ENCODE results near the gene COLEC12.

Gene COLEC12

DNA sequence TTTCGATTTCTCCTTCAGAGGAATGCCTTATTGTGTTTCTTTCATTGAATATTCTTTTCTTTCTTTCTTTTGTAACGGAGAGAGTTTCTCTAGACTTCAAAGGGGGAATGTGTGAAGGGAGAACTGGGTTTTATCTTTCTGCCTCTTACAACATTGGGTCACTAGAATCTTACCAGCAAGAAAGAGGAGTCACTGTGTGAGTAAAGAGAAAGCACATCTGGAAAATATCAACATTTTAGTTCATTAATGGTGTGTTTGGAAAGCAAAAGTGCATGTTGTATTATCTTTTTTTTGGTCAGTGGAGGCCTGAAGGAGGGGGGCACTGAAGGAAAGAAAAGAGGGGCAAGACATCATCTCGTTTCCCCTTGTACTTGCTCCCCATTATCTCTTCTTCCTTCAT is 146.0 kb downstream of the COLEC12 start:
- DNase-seq = no peak

DNA sequence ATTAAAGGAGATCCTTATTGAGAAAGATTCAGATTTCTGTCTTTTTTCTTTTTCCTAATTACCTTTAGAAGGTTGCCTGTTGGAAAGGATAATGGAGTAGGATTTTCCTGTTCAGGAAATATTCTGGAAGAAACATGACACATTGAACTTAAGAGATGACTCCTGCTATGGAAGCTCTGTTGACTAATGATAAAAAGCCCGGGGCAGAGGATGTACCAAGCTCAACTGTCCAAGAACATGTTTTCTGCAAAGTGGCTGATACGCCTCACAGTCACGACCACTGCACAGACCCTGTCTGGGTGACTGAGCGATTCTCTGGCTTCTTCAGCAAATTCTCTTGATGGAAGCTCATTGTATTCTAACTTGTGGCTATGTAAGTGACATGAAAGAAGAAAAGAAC is 146.5 kb downstream of the COLEC12 start:
- DNase-seq = no peak

DNA sequence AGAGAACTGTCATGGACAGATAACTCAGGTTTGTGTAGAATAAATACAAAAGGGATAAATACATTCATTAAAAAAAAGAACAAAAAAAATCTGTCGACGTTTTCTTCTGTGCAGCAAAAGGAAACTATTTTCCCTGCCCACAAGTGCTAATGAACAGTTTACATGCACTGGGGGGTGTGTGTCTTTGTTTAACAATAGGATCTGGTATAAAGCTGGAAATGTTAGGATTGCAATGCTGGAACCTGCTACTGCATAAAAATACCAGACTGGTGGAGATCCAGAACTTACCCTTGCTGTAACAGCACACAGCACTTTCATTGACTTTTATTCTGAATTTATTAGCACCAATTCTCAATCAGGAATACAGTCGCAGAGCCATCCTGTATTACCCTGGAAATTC is 148.1 kb downstream of the COLEC12 start:
- no peak for DNase-seq

DNA sequence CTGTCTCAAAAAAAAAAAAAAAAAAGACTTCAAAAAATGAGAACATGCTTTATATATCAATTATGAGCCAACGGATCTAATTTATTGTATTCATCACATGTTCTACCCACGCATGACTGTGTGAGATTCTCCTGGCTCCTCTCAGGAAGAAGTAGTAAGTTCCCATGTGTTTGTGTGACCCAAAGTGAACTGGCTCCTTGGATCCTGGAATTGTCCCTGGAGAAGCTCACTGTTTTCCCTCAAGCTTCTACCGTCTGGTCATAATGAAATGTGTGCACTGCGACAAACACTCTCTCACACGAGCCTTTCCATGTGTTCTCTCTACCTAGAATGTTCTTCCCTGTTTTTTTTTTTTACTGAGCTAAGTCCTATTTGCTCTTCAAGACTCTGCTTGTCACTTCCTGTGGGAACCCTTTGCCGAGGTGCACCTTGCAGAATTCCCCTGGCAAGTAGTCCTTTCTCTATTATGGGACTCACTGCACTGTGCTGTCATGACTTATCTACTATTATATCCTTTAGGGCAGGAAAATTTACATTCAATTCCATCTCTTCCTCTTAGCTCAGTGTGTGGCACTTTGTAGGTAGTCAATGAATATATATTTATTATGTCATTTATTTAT is 149.4 kb downstream of the COLEC12 start:
- DNase-seq = no peak

DNA sequence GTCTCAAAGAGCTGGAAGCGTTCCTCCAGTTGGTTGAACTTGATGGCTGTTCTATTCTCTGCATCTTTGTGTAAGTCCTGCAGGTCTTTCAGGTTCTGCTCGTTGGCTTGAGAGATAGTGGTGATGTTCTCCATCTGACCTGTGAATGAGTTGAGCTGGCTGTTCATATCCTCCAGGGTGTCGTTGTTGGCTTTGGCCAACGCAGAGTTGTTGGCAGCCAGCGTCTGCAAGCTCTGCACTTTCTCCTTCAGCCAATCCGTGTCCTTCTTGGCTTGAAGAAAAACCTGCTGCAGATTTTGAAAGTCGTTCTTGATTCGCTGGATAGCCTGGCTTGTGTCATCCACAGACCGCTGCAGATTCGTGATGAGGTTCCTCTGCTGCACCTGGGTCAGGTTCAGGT is 153.9 kb downstream of the COLEC12 start:
- DNase-seq = no peak

DNA sequence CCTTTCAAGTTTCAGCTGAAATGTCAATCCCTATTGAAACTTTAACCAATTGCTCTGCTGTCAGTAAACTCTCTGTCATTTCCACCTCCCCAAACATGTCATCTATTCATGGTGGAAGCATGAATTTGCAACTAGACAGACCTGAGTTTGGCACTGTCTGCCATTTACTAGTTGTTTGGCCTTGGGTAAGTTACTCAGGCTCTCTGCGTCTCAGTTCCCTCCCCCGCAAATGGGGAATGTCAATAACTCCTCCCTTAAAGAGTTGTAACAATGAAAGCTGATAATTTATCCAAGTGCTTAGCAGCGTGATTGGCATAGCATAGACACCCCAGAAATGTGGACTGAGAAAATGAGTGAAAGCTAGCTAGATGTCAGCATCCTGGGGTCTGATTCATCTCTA is 159.4 kb downstream of the COLEC12 start:
- DNase-seq = no peak

DNA sequence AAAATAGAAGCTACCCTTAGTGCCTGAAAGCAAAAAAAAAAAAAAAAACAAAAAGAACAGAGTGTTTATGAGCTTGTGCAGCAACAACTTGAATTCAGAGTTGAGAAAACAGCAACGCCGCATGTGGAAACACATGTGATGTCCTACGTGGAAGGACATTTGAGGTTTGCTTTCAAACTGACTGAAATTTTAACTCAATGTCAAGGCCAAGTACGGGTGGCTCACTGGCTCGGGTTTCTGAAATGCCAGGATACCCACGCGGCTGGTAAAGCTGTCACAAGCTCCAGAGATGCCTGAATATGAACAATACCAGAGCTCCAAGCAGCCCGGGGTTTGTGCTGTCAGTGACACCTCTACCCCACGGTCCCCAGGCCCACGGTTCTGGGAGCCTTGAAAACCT is 160.5 kb downstream of the COLEC12 start:
- no peak for DNase-seq

DNA sequence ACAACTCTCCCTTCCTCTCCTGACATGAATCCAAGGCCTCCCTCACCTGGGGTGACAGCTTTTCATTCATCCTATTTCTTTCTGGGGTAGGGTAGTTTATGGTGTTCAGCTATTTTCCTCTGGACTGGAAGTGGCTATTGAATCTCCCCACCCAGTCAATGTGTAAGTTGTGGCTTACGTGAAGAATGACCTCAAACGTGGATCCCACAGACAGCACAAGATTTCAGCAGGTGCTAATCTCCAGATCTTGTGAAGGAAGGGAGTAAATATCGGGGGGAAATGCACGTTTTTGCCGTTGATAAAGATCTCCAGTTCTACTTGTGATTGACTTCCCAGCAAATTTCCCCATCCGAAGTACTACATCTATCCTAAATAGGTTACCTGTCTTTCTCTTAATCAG is 161.3 kb downstream of the COLEC12 start:
- no peak for DNase-seq

DNA sequence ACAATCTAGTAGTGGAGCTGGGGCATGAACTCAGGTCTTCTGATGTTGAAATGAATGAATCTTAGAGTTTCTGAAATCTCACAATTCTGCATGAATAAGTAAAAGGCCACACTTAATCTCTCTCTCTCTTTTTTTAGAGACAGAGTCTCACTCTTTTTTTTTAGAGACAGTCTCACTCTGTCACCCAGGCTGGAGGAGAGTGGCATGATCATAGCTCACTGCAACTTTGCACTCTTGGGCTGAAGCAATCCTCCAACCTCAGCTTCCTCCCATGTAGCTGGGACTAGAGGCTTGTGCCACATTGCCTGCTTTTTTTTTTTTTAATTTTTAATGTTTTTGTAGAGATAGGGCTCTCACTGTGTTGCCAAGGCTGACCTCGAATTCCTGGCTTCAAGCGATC is 163.8 kb downstream of the COLEC12 start:
- DNase-seq = no peak

DNA sequence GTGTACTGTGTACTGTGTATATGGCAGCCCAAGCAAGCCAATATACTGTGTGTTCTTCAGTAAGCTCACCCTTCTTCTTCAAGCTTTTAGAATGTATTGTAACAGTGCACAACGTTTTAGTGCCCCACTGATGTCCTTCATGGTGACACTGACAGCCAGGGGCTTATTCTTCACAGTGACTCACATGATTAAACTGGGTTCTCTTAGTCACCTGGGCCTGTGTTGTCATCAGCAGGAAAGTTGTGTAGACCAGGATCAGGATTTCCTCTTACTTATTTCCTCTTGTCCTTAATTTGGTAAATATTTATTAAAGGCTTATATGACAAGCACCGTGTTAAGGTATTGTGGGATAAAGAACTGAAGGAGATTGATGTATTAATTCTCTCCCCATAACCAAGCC is 164.8 kb downstream of the COLEC12 start:
- DNase-seq = no peak

DNA sequence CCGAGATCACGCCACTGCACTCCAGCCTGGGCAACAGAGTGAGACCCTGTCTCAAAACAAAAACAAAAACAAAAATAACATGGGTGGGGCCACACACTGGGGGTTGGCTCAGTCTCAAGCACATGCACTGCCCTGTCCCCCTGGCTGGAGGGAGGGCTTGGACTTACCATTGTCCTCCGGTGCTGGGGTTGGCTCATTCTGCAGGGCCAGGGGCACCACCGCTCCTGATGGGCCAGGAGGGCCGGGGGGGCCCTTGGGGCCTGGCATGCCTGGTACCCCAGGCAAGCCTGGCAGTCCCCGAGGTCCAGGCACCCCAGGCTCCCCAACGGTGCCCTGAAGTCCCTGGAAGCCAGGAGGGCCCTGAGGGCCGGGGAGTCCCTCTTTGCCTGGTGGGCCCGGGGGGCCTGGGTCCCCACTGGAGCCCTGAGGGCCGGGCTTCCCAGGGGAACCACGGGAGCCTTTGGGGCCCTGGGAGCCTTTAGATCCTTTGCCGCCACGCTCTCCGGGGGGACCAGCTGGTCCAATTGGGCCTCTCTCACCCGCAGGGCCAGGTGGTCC is 165.8 kb downstream of the COLEC12 start:
- DNase-seq = no peak

DNA sequence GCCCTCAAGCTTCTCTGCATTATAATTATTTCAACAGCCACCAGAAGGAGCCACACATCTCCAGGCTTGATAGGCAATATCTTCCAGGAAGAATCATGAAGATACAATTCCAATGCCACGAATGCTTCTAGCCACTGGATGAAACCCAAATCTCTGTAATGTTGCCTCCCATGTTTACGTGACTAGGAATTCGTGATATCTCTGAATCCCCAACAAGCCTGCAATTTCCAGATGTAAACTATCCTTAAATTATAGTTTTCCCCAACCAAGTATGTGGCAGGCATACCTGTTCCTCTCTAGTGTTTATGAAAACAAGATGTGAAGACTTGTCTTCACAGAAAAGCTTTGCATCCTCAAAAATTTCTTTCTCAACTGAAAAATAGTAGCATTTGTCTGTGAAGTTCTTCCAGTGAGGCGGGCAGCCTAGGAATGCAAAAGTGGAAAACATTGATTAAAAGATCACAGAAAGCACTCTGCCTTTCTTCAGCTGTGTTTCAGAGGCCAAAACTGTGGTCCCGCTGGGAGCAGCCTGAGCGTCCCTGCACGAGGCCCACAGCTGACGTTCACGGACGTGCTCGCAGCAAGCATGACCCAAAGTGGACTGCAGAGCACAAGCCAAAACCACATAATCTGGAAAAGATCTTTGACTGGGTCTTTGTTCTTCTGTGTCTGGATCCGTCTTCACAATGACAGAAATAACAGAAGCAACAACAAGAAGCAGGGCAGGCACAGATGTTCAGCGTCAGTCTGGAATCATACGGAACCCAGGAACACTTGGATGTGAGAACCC is 167.6 kb downstream of the COLEC12 start:
- DNase-seq = peak; percentile 70

DNA sequence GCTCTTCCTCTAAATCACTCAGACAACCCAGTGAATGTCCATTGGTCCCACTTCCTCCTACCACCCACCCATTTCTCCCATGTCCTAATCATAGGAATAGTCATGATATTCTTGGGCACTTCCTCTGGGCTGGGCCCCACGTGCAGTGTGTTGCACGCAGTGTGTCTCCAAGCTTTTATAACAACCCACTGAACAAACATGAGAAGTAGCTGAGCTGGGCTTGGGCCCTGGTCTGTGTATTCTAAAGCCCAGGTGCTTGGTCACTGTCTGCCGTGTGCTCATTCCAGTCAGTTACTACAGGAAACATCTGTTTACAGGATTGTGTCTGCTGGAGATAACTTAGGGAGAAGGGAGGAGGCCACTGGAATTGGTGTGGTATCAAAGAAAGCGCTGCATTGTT is 168.5 kb downstream of the COLEC12 start:
- no peak for DNase-seq

DNA sequence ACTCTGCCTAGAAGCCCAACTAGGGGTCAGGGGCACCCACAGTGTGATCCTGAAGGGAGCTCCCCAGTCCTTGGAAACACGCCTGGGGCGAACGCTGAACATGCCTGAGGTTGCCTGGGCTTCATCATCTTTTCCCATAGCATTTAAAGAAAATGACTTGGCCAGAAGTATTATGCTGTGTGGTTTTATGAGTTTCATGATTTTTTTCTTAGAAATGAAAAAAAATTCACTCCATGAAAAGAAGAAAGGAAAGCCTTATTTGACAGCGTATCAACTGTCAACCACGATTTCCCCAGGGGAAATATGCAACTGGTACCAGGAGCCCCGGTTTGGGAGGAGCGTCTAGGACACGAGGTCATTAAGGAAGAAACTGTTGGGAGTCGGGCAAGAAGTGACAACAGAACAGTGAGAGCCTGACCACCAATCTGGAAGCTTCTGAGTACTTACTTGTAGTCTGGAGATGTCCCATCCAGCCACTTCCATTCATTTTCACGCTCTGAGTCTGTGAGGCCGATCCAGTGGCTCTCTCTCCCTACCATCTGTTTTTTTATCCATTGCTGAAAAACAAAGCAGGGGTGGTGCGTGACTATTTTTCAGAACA is 169.2 kb downstream of the COLEC12 start:
- peak; percentile 88 for DNase-seq

DNA sequence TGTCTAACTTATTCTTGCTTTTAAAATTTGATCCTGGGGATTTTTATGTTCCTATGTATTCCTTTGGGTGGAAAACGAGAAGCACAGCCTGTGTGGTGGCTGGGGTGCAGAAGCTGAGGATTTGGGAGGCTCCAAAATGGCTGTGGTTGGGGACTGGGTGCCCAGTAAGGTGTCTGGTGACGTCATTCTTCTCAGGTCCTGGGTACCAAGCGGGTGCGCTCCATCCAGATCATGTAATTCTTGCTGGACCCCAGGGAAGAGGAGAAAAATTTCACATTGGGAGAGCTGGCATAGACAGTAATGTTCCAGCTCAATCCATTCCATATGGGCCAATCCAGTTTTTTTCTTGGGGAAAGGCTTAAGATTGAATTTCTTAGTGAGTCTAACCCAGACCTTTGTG is 171.6 kb downstream of the COLEC12 start:
- no peak for DNase-seq

DNA sequence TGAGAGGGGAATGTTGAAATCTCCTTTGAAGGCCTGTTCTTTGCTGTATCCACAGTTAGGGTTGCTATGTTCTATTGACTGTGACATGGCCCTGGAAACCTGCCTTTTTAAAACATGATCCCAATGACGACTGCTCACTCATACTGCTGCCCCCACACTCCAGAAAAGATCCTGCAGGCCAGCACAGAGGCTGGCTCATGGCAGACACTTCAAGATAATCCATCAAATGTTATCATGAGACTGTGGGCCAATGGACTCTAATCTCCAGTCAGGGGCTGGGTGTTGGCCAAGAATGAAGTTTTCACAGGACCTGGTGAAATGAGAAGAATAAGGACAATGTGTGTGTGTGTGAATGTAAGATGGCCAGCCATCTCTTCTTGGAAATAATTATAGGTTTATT is 173.7 kb downstream of the COLEC12 start:
- no peak for DNase-seq

DNA sequence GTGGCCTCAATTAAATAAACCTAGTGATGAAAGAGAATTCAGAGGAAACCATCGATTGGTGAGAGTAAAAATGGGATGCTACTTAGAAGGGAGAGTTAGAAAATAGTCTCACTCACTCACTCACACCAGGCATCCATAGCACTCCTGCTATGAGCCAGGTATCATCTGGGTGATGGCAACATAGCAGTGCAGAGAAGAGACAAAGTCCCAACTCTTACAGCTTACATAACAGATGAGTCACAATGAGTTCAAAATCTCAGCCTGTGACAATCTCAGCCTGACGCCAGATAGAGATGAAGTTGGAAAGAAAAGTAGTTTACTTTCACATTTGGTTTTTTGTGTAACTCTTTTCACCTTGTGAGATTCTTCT is 177.3 kb downstream of the COLEC12 start:
- peak; percentile 17 for DNase-seq

DNA sequence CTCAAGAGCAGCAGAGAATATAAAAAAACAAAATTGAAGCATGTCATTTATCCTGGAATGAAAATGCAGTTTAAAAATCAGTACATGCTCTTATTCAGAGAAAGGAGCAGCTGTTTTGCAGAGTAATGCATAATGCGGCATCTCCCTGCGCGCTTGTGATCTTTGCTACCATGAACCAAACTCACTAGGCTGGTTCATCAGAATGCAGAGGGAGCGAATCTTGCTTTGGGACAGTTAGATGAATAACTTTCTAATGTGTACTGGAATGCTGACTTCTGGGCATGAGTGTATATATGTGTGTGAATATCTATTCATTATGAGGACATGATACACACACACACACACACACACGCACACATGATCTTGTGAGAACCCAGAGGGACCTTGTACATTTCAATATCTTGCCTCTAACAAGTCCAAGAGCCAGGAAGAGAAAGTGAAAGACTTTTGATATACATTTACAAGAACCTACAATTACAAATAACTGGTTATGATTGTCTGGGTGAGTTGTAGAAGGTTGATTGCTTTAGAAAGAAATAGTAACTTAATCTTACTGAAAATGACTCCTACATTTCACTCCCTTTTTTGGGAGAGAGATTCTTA is 178.5 kb downstream of the COLEC12 start:
- no peak for DNase-seq

DNA sequence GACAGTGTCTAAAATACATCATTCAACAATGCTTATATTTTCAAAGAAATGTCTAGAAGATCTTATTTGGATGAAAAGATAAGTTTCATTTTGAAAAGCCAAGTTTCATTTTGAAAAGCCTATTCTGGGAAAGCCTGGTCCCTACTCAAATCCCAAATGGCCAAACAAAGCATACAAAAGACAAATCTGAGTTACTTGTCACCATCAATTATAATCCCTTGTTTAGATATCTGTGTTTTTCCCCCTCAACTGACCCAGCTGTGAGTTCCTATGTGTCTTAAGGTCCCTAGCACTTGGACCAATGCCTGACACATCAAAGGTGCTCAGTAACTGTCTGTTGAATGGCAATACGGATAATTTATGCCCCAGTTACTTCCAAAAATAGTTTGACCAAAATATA is 180.3 kb downstream of the COLEC12 start:
- DNase-seq = no peak

DNA sequence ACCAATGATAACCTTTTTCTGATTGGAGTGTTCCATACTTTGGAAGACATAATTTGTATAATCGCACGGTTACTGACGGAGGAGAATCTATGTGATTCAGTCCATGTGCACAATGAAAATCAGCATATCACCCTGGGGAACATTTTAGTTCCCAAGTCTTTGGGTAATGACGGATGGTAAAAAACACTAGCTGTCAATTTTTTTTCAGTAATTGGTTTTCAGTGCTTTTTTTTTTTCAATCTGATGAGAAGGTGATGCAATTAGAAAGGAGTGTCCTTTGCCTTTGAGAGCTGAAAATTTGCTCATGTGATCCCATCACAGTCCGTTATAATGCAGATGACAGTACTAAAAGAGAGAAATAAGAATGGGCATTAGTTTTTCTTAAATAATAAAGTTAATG is 180.8 kb downstream of the COLEC12 start:
- DNase-seq = no peak

DNA sequence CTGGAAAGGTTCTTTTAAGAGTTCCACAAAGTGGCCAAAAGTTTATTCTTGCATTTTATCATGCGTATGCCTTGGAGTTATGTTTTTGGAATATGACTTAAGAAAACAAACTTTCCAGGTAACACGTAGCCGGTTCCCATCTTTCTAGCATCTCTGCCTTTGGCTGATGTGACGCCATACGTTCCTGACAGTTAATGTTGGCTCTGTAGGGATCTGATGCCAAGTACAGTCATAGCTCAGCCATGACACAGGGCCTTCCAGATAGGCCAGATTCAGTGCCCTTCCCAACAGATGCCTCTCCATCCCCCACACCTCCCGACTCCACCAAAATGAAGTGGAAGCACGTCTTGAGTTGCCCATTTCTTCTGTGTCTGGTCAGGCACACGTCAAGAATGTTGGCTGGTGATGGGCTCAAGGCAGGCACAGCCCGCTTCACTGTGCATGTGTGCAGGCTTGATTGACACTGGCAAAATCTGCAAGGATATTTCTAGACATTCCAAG is 181.7 kb downstream of the COLEC12 start:
- DNase-seq = no peak

DNA sequence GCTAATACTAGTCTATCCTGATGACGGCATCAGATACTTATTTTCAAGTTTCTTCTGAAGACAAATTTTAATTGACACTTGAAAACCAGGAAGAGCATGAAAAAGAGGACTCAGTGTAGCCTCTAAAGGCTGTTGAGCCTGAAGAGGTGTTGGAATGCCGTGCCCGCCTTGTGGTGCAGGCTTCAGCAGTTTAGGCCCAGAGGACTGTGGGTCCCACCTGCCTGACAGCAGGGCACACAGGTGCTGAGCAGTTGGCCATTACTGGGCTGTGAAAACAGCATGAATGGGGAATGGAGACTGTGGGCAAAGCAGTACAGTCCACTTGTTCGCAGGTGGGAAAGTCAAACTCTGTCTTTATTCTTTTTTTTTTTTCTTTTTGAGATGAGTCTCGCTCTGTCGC is 182.9 kb downstream of the COLEC12 start:
- DNase-seq = no peak

DNA sequence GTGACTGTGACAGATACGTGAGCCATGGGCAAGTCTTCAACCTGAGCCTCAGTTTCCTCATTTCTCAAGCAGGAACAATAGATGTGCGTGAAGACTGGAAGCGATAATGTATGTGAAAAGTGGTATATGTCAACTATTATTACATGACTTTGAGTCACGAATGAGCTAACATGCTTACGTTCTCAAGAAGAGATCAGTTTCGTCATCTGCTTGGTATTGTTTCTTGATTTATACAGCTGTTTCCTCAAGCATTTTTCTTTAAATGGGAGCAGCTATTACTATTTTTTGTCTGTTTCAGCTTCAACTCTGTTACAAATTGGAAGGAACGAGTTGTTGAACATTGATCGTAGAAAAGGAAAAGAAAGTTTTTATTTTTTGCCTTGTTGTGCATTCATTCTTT is 184.1 kb downstream of the COLEC12 start:
- DNase-seq = peak; percentile 29

DNA sequence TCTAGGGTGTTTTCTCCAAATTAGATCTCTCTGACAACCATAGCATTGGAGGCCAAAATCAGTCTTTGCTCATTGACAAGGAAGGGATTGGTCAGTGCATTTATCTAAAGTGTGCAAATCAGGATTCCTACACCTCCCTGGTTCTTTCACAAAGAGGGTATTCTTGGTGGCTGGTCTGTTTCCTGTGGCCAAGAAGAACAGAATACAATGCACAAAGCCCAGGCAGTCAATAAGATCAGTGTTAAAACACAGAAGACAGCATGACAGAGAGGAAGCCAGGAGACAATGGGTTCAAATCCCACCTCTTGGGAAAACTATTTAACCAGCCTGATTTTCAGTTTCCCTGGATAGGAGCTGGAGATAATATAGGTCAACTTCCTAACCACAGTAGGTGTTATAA is 186.6 kb downstream of the COLEC12 start:
- DNase-seq = no peak
